SU-DHL-6 (cell line): ENCODE results near the gene SH3GLB2.

Source experiments
- H2AFZ ChIP-seq: fragments of 200-600 bp; sonication (generic); 2 replicates; pipeline ENCODE4 v1.6.1; 2014; ENCODE audit warnings: low read depth, mild to moderate bottlenecking, moderate library complexity, mixed read lengths, antibody characterized with exemption, low read length; ENCODE audit not compliant: severe bottlenecking
- H3F3A ChIP-seq: fragments of 200-600 bp; shearing (Covaris generic); 2 replicates; pipeline ENCODE4 v1.6.0; 2016; ENCODE audit warnings: antibody characterized with exemption, mild to moderate bottlenecking; ENCODE audit not compliant: insufficient read depth
- H3K27ac ChIP-seq: fragments of 200-600 bp; sonication (generic); 2 replicates; pipeline ENCODE4 v1.5.1; 2016; ENCODE audit warnings: low read depth, mild to moderate bottlenecking, low read length, moderate library complexity, mixed read lengths
- H3K27me3 ChIP-seq: fragments of 200-600 bp; sonication (generic), shearing (Covaris generic); 2 replicates; pipeline ENCODE4 v1.6.0; 2014; ENCODE audit warnings: mild to moderate bottlenecking, low read length
- H3K36me3 ChIP-seq: fragments of 200-600 bp; sonication (generic); 2 replicates; pipeline ENCODE4 v1.6.1; 2014; ENCODE audit warnings: mild to moderate bottlenecking, low read length, mixed read lengths
- H3K4me2 ChIP-seq: fragments of 300-600, 200-600 bp; shearing (Covaris generic), sonication (generic); 2 replicates; pipeline ENCODE4 v1.6.0; 2014; ENCODE audit warnings: low read length, low read depth, mild to moderate bottlenecking; ENCODE audit not compliant: poor library complexity, severe bottlenecking
- H3K4me3 ChIP-seq: fragments of 200-600 bp; sonication (generic); 2 replicates; pipeline ENCODE4 v1.5.1; 2014; ENCODE audit warnings: antibody characterized with exemption, low read length, mild to moderate bottlenecking, mixed read lengths; ENCODE audit not compliant: insufficient read depth, poor library complexity, severe bottlenecking
- H3K79me2 ChIP-seq: fragments of 200-600 bp; sonication (generic); 2 replicates; pipeline ENCODE4 v1.6.1; 2014; ENCODE audit warnings: mild to moderate bottlenecking, low read length, moderate library complexity; ENCODE audit not compliant: insufficient read depth
- H3K9ac ChIP-seq: fragments of 200-600 bp; sonication (generic); 2 replicates; pipeline ENCODE4 v1.7.0; 2014; ENCODE audit warnings: mild to moderate bottlenecking, low read length
- H3K9me2 ChIP-seq: fragments of 200-600 bp; sonication (generic); replicated peaks from 2 replicates; pipeline ENCODE4 v1.6.1; 2014; ENCODE audit warnings: low read length; ENCODE audit not compliant: insufficient read depth
- H3K9me3 ChIP-seq: fragments of 200-600 bp; sonication (generic); 2 replicates; pipeline ENCODE4 v1.6.1; 2014; ENCODE audit warnings: low read length, mixed read lengths; ENCODE audit not compliant: insufficient read depth
- H4K20me1 ChIP-seq: fragments of 200-600 bp; sonication (generic); 2 replicates; pipeline ENCODE4 v1.6.1; 2014; ENCODE audit warnings: low read depth, mild to moderate bottlenecking, antibody characterized with exemption, low read length, moderate library complexity, mixed read lengths
- CTCF ChIP-seq: fragments of 200-600 bp; sonication (generic); IDR thresholded peaks from one replicate; pipeline ENCODE4 v1.5.1; 2017; ENCODE audit warnings: antibody characterized with exemption, mild to moderate bottlenecking, low read length, moderate library complexity; ENCODE audit not compliant: insufficient read depth, poor library complexity, severe bottlenecking
- EZH2phosphoT487 ChIP-seq: fragments of 200-600 bp; sonication (generic), shearing (Covaris generic); conservative IDR thresholded peaks from 2 replicates; pipeline ENCODE4 v1.6.1; 2018; ENCODE audit warnings: mild to moderate bottlenecking, antibody characterized with exemption, low read length, moderate library complexity, mixed read lengths

Gene SH3GLB2

GRCh38 chr9:129010267-129010975 is 17.7 kb downstream of the SH3GLB2 start:
- no peak overlapping the region for H3K27ac ChIP-seq
- H4K20me1 ChIP-seq = no peaks in the 10 kb centered on the region
- no peaks in the 10 kb centered on the region for H3K79me2 ChIP-seq
- H3K9ac ChIP-seq = no peak overlapping the region
- H3K36me3 ChIP-seq = no peaks in the 10 kb centered on the region
- H2AFZ ChIP-seq = no peak overlapping the region
- no peak overlapping the region for H3K4me2 ChIP-seq
- peaks cover 13% of the 10 kb centered on the region for H3F3A ChIP-seq
- no peaks in the 10 kb centered on the region for H3K9me3 ChIP-seq
- TF ChIP-seq EZH2phosphoT487 = no peak
- TF ChIP-seq CTCF = no peak
- H3K27me3 ChIP-seq = no peaks in the 10 kb centered on the region
- H3K4me3 ChIP-seq = no peak overlapping the region
- H3K9me2 ChIP-seq = no peaks in the 10 kb centered on the region

- no peaks in the 10 kb centered on the region for H3K79me2 ChIP-seq
- H3K9me3 ChIP-seq = no peaks in the 10 kb centered on the region
- no peaks in the 10 kb centered on the region for H3K27me3 ChIP-seq
- H3K27ac ChIP-seq = no peak overlapping the region
- H3K9ac ChIP-seq = no peak overlapping the region
- H3K4me3 ChIP-seq = no peak overlapping the region
- H4K20me1 ChIP-seq = no peaks in the 10 kb centered on the region
- TF ChIP-seq EZH2phosphoT487 (no peak), CTCF (no peak)
- no peak overlapping the region for H2AFZ ChIP-seq
- no peaks in the 10 kb centered on the region for H3K9me2 ChIP-seq
- H3K4me2 ChIP-seq = no peak overlapping the region
- H3K36me3 ChIP-seq = no peaks in the 10 kb centered on the region
- peaks cover 16% of the 10 kb centered on the region for H3F3A ChIP-seq
Measured at GRCh38 chr9:129009584-129010141, 18.5 kb downstream of the SH3GLB2 start.

- H3K79me2 ChIP-seq = no peaks in the 10 kb centered on the region
Measured at GRCh38 chr9:129008986-129009583, 19.0 kb downstream of the SH3GLB2 start.

More at GRCh38 chr9:129008986-129009583, 19.0 kb downstream of the SH3GLB2 start:
- no peak overlapping the region for H3K27ac ChIP-seq
- no peak overlapping the region for H3K9ac ChIP-seq
- TF ChIP-seq CTCF = no peak
- TF ChIP-seq EZH2phosphoT487 = no peak
- no peaks in the 10 kb centered on the region for H4K20me1 ChIP-seq
- no peak overlapping the region for H3K4me2 ChIP-seq
- H3K27me3 ChIP-seq = no peaks in the 10 kb centered on the region
- peaks cover 16% of the 10 kb centered on the region for H3F3A ChIP-seq
- no peaks in the 10 kb centered on the region for H3K36me3 ChIP-seq
- H2AFZ ChIP-seq = no peak overlapping the region
- no peak overlapping the region for H3K4me3 ChIP-seq
- no peaks in the 10 kb centered on the region for H3K9me3 ChIP-seq
- no peaks in the 10 kb centered on the region for H3K9me2 ChIP-seq
